ENCODE measurements around the gene PREP.

Gene PREP

GRCh38 chr6:105304825-105305224 lies 98.1 kb downstream of the PREP start:
- no peak for DNase-seq

DNA sequence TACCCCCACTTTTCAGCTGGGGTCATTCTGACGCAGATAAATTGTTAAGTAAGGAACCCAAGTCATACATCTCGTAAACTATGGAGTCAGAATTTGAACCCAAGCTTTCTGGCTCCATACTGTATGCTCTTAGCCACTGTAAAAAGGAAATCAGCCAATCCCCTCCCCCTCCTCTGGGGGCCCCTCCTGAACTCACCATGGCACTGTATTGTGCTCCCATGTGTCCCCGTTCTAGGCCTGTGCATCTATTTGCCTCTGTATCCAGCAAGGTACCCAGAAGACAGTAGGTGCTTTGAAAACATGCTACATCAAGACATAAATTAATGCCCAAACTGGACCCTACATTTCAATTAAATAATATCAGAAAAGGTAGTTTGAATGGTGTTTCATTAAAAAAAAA lies 98.5 kb downstream of the PREP start:
- no peak for DNase-seq

DNA sequence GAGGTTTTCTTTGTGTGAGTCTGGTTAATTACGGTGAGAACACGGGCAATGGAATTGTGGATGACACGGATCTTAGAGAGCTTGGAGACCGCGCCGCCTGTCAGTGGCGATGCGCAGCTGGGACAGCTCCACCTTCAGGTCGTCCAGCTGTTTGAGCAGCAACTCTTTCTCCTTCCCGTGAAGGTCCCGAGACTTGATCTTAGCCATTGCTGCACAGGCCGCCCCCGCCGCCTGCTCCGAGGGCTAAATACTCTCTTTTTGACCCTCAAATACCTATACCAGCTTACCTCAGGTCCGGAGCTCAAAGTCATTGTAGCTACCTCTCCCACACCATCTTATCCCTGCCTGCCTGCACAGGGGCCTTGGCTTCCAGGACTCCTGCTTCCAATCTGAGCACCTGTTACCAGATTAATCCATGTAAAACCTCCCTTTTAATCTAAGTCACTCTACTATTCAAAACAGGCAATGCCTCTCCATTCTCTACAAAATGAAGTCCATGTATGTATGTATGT lies 100.2 kb downstream of the PREP start:
- DNase-seq = no peak

DNA sequence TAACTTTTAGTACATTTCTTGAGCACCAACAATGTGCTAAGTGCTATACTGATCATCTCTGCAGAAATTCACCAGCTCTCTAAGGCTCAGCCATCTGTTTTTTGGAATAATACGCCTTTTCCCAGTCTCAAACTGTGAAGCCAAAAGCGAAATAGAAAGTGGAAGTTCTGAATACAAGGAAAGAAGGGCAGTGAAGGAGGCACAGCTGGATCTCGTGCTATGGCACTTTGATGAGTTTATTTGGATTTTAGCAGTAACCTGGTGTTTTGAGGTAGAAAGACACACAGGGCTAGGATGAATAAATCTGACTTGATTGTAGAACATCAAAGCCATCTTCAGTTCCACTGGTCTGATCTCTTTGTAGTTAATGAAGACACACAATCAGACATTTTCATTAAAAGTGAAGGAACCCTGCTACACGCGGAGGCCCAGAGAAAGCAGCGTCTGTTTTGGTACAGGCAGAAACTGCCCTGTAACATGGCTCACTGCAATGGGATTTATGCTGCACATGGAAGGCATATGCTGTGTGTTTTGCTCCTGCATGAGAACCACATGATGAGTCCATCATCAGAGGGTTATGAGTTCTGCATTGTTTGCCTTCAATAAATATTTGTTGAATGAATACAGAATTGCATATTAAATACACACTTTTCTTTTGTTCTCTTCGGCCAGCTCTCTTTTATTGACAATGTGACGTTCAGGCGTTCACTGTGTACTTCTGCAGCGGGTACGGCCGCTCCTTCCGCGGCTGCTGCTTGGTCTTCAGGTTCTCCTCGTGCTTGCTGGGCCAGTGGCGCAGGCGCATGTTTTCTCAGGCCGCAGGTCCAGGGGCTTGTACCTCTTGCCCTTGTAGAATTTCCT lies 100.9 kb downstream of the PREP start:
- DNase-seq = no peak

DNA sequence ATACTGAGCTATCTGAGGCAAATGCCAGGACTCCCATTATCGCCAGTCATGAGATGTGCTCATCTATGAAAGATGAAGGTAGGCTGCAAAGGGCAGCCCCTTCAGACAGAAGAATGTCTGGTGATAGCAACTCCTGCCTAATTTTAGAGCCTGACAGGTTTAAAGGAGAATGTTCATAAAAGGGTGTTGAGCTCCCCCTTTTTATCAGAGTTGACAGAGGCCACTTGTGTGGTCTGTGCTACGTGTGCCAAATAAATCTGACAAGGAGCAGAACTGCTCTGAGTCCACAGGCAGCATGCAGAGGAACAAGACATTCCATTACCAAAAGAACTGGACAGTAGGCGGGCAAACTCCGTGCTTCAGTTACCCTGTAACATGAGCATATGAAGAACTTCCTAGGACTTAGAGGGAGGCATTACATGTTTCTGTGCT lies 101.8 kb downstream of the PREP start:
- DNase-seq = no peak

GRCh38 chr6:105300090-105300489 lies 102.8 kb downstream of the PREP start:
- DNase-seq = no peak

- no peak for DNase-seq
Observed at GRCh38 chr6:105294129-105294528, 108.8 kb downstream of the PREP start.

- no peak for DNase-seq
Observed at GRCh38 chr6:105292689-105293339, 110.1 kb downstream of the PREP start.

DNA sequence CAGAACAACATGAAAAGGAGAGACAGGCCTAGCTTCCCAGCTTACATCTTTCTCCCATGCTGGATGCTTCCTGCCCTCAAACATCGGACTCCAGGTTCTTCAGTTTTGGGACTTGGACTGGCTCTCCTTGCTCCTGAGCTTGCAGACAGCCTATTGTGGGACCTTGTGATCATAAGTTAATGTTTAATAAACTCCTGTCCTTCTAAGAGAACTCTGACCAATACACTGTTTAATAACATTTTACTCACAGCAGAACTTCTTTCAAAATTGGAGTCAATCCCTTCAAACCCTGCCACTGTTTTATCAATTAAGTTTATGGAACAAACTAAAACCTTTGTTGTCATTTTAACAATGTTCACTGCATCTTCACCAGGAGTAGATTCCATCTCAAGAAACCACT lies 111.4 kb downstream of the PREP start:
- DNase-seq = no peak

DNA sequence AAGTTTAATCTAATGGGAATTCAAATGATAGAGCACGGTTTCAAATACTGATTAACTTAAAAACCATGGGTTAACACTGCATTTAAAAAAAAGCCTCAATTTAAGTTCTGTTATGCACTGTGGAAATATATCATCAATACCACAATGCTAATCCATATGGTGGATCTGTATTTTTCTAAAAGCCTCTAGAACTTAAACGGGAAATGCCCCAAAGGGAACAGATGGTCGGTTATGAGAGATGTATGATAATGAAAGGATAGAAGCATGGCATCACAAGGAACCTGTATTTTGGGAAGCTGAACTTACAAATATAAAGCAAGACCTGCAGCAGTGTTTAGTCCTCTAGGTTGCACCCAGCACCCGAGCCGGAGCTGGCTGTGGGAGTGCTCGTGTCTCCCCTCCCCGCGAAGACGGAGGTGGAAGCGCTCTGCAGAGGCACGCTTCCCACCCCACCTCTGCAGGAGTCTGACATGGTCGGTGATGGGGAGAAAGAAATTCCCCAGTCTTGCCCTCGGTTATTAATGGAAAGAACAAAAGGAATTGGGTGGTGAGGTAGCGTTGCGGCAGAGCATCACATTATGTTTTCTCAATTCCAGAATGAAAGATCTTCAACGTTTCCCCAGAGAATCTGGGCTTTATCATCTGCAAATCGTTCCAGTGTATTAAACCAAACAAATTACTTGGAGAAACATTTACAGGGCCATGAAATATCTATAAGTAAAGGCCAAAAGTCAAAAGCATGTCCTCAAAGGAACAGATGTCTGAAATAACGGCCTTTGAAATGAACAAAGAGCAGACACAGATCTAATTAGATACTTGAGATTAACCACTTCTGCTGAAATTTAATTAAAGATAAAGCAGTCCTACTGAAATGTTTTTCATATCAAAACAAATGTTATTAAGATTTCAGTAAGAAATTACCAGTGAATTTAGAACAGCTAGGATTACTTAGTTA lies 120.0 kb downstream of the PREP start:
- no peak for DNase-seq

DNA sequence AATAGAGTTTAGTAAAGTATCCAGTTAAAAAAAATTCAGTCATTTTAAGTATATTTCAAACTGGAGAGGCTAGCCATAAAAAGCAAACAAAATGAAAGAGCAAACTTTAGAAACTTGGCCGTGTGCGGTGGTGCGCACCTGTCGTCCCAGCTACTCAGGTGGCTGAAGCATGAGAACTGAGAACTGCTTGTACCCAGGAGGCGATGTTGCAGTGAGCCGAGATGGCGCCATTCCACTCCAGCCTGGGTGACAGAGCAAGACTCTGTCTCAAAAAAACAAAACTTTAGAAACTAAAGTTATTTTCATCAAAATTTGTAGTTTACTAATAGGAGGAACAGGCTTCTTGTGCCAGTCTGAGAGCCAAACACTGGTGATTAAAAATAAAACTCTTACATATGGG lies 122.8 kb downstream of the PREP start:
- no peak for DNase-seq

DNA sequence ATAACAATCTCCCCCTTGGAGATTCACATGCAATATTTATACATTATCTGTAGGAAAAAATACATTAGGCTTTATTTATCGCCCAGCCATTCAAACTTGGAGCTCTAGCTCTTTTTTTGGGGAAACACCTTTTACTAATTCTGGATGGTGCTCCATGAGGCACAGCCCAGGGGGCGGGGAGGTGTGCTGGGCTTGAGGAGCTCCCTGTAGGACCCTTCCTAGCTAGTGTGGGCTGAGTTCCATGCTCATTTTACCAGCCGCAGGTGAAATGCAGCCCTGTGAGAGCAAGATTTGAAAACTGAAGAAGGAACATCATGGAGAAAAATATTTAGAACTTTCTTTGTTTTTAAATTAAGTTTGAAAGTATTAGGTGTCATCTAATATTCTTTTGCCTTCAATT lies 123.4 kb downstream of the PREP start:
- DNase-seq = no peak

- no peak for DNase-seq
Observed at GRCh38 chr6:105278813-105279212, 124.1 kb downstream of the PREP start.

- no peak for DNase-seq
Observed at GRCh38 chr6:105278035-105278434, 124.8 kb downstream of the PREP start.

DNA sequence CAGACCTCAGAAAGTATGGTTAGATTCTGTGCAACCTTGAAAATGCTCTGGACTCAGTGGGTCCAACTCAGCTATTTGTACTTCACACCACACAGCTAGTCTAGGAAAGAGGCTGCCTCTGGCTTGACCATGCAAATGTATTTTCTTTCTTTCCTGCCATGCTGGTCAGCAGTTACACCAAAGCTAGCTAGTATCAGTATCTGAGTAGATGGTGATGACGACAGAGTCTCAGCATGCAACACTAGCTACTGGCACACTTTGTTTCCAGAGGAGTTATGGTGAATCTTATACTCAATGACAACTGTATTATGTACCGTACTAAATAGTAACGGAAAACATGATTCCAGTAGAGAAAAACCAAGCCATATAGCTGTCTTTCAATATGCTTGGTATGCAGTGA lies 126.5 kb downstream of the PREP start:
- no peak for DNase-seq

DNA sequence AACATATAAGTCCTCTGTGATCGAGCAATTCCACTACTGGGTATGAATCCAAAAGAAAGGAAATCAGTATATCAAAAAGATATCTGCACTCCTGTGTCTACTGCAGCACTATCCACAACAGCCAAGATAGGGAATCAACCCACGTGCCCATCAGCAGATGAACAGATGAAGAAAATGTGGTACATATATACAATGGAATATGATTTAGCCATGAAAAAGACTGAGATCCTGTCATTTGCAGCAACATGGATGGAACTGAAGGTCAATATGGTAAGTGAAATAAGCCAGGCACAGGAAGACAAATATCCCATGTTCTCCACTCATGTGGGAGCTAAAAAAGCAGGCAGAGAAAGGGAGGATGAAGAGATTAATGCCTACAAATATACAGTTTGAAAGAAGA lies 127.3 kb downstream of the PREP start:
- DNase-seq = no peak

GRCh38 chr6:105274678-105275077 lies 128.2 kb downstream of the PREP start:
- no peak for DNase-seq

DNA sequence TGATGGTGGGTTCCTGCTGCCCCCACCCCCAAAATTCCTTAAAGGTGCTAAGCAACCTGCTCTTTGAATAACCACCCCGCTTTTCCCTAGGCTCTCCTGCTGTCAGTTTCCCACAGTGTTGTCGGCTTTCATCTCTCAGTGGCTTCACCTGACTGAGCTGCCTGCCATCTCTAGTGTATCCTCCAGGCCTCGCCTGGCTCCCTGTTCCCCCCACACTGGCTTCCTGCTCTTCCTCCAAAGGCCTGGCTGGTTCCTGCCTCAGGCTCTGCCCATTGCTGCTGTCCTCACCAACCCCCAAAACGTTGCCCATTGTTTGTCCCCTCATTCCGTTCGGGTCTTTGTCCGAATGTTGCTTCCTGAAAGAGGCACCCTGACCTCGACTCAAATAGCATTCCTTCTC lies 129.3 kb downstream of the PREP start:
- no peak for DNase-seq

DNA sequence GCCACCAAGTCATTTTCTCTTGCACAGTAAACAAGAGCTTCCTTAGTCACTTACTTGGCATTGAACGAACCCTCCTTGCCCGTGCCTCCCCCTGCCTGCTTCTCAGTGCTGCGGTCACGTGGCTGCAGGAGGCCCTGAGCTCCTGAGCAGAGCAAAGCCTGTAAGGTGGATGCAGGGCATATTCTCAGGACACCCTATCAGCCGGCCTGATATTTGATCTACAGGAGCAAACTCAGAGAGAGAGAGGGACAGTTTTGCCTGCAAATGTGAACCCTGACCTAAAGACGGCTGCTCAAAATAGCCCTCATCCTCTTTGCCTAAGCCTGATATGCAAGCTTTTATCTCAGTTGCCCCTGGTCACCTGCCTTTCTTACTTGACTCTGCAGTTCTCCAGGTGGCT lies 130.1 kb downstream of the PREP start:
- no peak for DNase-seq

GRCh38 chr6:105270511-105270910 lies 132.4 kb downstream of the PREP start:
- no peak for DNase-seq

- DNase-seq = no peak
Observed at GRCh38 chr6:105269390-105269789, 133.5 kb downstream of the PREP start.

DNA sequence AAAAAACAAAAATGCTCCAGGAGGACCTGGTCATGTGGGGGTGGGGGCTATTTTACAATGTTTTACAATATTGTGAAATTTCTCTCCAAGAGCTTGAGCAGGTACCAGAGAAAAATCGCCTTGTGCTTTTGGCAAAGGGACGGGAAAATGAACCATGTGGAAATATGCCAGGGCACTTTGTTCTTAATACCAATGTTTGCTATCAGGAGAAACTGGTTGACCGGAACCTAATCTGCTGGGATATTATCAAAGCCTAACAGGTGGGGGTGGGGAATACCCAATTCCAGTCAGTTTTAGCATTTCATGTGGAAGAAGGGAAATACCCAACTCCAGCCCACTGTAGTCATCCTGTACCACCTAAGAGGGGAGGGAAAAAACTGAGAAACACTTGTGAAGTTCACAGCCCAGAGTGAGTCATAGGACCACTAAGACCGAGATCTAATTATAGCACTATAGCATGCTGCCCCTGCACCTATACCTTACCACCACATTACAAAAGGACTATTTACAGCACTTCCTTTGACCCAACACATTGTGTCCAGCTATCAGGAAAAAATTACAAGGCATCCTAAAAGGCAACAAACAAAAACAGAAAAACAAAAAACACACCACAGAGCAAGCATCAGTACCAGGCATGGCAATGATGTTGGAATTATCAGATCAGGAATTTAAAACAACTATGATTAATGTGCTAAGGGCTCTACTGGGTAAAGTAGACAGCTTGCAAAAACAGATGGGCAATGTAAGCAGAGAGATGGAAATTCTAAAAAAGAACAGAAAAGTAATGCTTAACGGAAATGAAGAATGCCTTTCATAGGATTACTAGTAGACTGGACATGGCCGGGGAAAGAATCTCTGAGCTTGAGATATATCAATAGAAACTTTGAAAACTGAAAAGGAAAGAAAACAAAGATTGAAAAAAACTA lies 138.9 kb downstream of the PREP start:
- no peak for DNase-seq

All from AML-193 (cell line).